Thoracic aorta (tissue), 2 donors: ENCODE data around the gene SNCB. TPM values are rescaled to one million over a fixed set of nuclear protein-coding genes. Genes with fewer than 3 reads are reported as not detected.

Source experiments
- ATAC-seq: fragments of 150-250 bp; one replicate; pipeline ENCODE4 v1.8.0; 2017; ENCODE audit warnings: low read depth; ENCODE audit not compliant: insufficient number of reproducible peaks, low FRiP score
- DNase-seq: peaks from one replicate; pipeline ENCODE4 v3.0.0-alpha.2; 2020; ENCODE audit warnings: low spot score
- H3K27ac ChIP-seq, 2 donors: fragments of 200-600 bp; sonication (generic); 1 replicate in 1 of 2; 2 replicates in 1 of 2; pipeline ENCODE4 v1.5.1; 2016; ENCODE audit warnings: mild to moderate bottlenecking in 2 of 2, moderate library complexity in 2 of 2
- H3K27me3 ChIP-seq: fragments of 200-600 bp; sonication (generic); replicated peaks from 2 replicates; pipeline ENCODE4 v1.6.0; 2016; ENCODE audit warnings: mild to moderate bottlenecking; ENCODE audit not compliant: insufficient read depth
- H3K36me3 ChIP-seq: fragments of 200-600 bp; sonication (generic); one replicate; pipeline ENCODE4 v1.5.1; 2016
- H3K4me1 ChIP-seq, 2 donors: fragments of 200-600 bp; sonication (generic); 1 replicate in 1 of 2; 2 replicates in 1 of 2; pipeline versions ENCODE4 v1.5.1 to v1.6.0; 2016; ENCODE audit warnings: low read depth in 2 of 2, mild to moderate bottlenecking in 1 of 2; ENCODE audit not compliant: control insufficient read depth in 1 of 2
- H3K4me3 ChIP-seq: fragments of 200-600 bp; sonication (generic); 2 replicates; pipeline ENCODE4 v1.5.1; 2016; ENCODE audit warnings: mild to moderate bottlenecking
- H3K9me3 ChIP-seq: fragments of 200-600 bp; sonication (generic); 2 replicates; pipeline ENCODE4 v1.5.1; 2016
- CTCF ChIP-seq: fragments of 200-600 bp; sonication (generic); IDR thresholded peaks from one replicate; pipeline ENCODE4 v1.5.1; 2019; ENCODE audit warnings: antibody characterized with exemption
- total RNA-seq, 2 donors: library from RNA; depleted of rRNA; stranded (reverse); fragments of >200 nt; gene quantifications; one replicate each; pipeline versions ENCODE4 v1.1.0 to v1.2.3, GENCODE V29; 2016

SNCB gene
- total RNA-seq, 2 donors from 2014 or later: not detected

- Histone ChIP-seq H3K4me3 (no peak overlapping the region), H3K27me3 (no peaks in the 10 kb centered on the region), H3K36me3 (no peaks in the 10 kb centered on the region), H3K27ac (no peak overlapping the region), H3K4me1 (no peaks in the 10 kb centered on the region), H3K9me3 (no peaks in the 10 kb centered on the region)
- ATAC-seq: no peak
- TF ChIP-seq CTCF: no peak
- DNase-seq: no peak
Observed at GRCh38 chr5:176664886-176665285, 34.6 kb upstream of the SNCB start.

GRCh38 chr5:176664479-176664878 lies 34.1 kb upstream of the SNCB start:
- TF ChIP-seq CTCF: no peak
- Histone ChIP-seq H3K36me3 (no peaks in the 10 kb centered on the region), H3K4me3 (no peak overlapping the region), H3K9me3 (no peaks in the 10 kb centered on the region), H3K4me1 (no peaks in the 10 kb centered on the region), H3K27me3 (no peaks in the 10 kb centered on the region), H3K27ac (no peak overlapping the region)
- no peak for DNase-seq
- ATAC-seq: no peak

GRCh38 chr5:176663566-176663965 lies 33.2 kb upstream of the SNCB start:
- Histone ChIP-seq H3K4me3 (no peak overlapping the region), H3K4me1 (peaks cover 0 to 3% of the 10 kb centered on the region in 2 donors), H3K27me3 (no peaks in the 10 kb centered on the region), H3K9me3 (no peaks in the 10 kb centered on the region), H3K36me3 (no peaks in the 10 kb centered on the region), H3K27ac (no peak overlapping the region)
- no peak for ATAC-seq
- DNase-seq: no peak
- no peak for TF ChIP-seq CTCF

GRCh38 chr5:176662371-176663333 lies 32.3 kb upstream of the SNCB start:
- DNase-seq: no peak
- Histone ChIP-seq H3K27ac (no peak overlapping the region), H3K36me3 (no peaks in the 10 kb centered on the region), H3K4me1 (peaks cover 0 to 9% of the 10 kb centered on the region in 2 donors), H3K27me3 (no peaks in the 10 kb centered on the region), H3K4me3 (no peak overlapping the region), H3K9me3 (no peaks in the 10 kb centered on the region)
- no peak for ATAC-seq
- no peak for TF ChIP-seq CTCF

DNA sequence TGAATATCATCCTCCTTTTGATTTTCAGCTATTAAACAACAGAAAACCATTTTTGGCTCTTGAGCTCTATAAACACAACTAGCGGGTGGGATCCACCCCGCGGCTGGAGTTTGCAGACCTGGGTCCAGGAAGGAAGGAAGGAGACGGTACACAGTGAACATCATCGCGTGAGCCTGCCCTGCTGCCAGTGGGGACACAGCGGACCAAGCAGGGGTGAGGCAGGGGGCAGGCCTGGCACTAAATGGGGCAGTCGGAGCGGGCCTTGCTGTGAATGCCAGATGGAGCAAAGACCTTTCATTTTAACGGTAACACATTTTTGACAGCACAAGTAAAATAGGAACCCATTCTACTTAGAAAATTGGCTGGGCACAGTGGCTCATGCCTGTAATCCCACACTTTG lies 31.3 kb upstream of the SNCB start:
- no peak for TF ChIP-seq CTCF
- Histone ChIP-seq H3K27ac (no peak overlapping the region), H3K27me3 (no peaks in the 10 kb centered on the region), H3K9me3 (no peaks in the 10 kb centered on the region), H3K4me1 (peaks cover 0 to 9% of the 10 kb centered on the region in 2 donors), H3K36me3 (peaks cover 6% of the 10 kb centered on the region), H3K4me3 (no peak overlapping the region)
- ATAC-seq (no peak), DNase-seq (no peak)
